ENCODE results near the gene MRO.

DNA sequence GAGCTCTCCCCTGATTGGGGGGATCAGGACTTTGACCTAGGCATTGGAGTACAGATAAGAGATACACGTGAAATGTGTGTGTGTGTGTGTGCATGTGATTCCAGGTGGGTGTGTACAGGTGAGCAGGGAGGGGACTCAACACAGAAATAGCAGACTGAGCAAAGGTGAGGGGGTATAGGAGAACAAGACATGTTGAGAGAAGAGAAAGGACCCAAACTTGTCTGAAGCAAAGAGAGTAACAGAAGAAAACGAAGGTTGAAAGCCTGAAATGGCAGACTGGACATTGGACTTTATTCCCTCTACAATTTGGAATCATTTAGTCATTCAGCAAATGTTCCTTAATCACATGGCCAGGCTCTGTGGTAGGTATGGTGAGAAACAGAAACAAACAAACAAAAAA lies 23.3 kb downstream of the MRO start:
- TF ChIP-seq, protein P1, sequence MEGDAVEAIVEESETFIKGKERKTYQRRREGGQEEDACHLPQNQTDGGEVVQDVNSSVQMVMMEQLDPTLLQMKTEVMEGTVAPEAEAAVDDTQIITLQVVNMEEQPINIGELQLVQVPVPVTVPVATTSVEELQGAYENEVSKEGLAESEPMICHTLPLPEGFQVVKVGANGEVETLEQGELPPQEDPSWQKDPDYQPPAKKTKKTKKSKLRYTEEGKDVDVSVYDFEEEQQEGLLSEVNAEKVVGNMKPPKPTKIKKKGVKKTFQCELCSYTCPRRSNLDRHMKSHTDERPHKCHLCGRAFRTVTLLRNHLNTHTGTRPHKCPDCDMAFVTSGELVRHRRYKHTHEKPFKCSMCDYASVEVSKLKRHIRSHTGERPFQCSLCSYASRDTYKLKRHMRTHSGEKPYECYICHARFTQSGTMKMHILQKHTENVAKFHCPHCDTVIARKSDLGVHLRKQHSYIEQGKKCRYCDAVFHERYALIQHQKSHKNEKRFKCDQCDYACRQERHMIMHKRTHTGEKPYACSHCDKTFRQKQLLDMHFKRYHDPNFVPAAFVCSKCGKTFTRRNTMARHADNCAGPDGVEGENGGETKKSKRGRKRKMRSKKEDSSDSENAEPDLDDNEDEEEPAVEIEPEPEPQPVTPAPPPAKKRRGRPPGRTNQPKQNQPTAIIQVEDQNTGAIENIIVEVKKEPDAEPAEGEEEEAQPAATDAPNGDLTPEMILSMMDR (conservative IDR thresholded peaks at IDR 0.05 in 1 of 2, IDR thresholded peaks at IDR 0.05 in 1 of 2; ENCODE audit: low read depth in 1 of 2, low read length in 2 of 2): no peak
- no peak for TF ChIP-seq EZH2 (IDR thresholded peaks at IDR 0.05; ENCODE audit: low read length, missing control alignments)

Measured in fibroblast of lung (primary cell).